MV-4-11 (cell line): ENCODE results near the gene RPS10.
"Not testable (repeated sequence)": the region's sequence is repeated elsewhere in the genome, so short reads cannot be mapped to it uniquely, and the experiment has no call there.

Experiments used
- DNase-seq: peaks from one replicate; lab custom pipeline; 2025; lab: John Stamatoyannopoulos, UW

The RPS10 gene

DNA sequence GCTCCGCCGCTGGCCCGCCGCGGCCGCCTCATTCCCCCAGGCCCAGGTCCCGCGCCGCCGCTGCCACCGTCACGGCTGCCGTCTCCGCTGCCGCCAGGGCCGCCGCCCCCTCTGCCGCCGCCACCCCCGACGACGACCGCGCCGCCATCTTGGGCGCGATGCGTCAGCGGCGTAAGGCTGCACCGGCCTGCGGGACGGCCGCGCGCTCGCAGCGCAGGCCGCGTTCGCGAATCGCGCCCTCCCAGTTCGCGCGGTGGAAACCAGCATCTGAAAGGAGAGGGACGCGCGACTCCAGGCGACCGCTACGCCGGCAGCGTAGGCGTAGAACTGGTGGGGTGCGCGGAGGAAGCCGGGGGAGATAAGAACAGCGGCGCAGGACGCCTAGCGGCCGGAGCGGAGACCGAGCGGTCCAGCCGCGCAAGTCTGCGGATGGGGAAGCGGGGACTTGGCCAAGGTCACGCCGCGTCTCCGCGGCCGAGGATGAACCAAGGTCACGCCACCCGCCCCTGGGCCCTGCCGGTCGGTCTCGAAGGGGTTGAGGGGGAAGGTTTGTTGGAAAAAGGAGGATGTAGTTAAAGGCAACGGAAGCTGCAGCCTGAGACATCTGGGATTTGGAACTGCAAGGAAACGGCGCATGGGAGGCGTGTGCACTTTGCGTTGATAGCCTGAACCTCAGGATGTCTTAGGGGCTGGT, 33.2 kb downstream of the RPS10 start, which contains the start of gene NUDT3:
Gene NUDT3 (minus strand): TSS at position 173 of the 694 bp plus-strand sequence. CDS start 307 bp downstream, outside the sequence.
- peak; percentile 93 for DNase-seq

GRCh38 chr6:34391786-34392496, 33.9 kb downstream of the RPS10 start:
- DNase-seq: peak; percentile 31

DNA sequence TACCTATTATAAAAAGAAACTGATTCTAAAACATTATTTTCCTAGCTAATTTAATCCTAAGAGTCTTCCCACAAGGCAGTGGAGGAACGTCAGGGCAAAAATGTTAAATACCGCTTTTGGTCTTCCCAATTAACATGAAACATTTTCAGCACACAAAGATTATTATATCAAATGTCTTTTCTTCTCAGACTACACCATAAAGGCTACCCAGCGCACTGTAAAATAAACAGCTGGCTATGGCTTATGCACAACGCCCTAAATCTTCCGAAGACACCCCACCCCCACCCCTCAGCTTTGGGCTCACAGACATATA, 34.4 kb downstream of the RPS10 start:
- no peak for DNase-seq

DNA sequence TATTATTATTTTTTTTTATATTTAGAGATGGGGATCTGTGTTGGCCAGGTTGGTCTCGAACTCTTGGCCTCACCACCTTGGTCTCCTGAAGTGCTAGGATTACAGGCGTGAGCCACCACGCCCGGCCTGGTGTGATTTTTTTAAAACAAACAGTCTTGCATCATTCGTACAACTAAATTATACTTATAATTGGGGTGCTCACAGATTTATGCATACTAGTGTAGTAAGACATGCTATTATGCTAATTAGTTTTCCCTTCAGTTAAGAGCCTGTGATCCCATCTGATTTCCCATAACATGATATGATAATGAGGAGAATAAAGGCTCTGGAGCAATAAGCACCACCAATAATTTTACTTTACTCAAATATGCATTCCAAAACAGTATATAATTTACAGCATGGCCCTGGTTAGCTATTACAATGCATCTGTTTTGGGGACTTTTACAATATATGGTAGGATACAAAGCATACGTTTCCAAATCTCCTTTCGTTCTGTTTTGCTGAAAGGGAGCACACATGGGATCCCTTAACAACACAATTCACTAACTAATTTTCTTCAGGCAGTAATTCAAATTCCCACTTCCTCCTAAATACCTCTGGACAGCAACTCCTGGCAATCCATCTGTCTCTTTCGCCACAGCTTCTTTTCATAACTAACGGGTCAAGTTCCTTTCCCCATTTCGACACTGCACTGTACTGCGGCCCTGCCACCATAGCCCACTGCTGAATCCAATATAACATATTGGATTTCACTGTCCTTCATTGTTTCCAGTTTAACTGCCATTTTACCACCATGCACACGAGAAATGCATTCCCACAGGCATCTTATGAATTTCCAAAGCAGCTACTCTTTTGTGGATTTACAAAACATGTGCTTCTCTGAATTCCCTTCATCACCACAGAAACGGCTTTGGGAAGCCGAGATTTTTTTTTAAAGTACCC, 35.1 kb downstream of the RPS10 start:
- DNase-seq: peak; percentile 90

DNA sequence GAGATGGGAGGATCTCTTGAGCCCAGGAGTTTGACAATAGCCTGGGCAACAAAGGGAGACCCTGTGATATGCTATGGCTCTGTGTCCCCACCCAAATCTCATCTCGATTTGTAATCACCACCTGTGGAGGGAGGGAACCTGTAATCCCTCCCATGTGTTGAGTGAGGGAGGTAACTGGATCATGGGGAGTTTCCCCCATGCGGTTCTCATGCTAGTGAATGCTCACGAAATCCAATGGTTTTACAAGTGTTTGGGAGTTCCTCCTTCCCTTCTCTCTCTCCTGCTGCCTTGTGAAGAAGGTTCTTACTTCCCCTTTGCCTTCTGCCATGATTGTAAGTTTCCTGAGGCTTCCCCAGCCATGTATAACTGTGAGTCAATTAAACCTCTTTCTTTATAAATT, 36.8 kb downstream of the RPS10 start:
- DNase-seq: peak; percentile 52

DNA sequence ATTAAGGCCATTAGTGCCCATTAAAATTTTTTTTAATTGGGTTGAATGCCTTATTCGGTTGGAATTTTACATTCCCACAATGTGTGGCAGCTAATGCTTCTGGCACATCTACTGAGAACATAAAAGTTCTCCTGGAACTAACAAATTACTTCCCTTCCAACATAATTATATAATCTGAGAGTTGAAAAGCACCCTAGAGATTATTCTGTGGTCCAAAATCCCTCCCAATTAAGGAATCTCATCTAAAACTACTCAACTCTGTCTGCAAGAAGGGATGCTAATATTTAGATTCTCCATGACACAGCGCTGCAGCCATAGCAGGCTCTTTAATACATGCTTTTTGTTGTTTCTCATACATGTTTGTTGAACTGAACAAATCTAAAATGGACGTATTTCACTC, 37.4 kb downstream of the RPS10 start:
- DNase-seq: no peak

DNA sequence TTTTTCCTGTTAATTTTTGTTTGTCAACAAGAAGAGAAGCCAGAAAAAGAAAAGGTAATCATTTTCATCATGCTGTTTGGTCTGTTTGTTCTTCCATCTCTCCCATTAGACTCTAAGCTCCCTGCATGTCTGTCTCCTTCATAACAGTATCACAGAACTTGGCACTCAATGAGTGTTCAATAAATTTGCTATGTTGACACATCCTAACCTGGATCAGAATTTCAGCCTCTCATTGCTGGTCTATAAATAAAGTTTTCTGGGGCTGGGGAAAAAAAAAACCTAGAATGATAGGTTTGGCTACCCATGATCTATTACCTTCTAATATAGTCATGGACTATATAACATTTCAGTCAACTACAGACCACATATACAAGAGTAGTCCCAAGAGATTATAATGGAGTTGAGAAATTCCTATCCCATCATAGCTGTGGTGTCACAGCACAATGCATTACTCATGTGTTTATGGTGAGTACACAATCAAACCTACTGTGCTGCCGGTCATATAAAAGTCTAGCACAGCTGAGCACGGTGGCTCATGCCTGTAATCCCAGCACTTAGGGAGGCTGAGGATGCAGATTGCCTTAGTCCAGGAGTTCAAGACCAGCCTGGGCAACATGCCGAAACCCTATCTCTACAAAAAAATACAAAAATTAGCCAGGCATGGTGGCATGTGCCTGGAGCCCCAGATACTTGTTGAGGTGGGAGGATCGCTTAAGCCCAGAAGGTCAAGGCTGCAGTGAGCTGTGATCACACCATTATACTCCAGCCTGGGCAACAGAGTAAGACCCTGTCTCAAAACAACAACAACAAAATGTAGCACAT, 39.3 kb downstream of the RPS10 start:
- peak; percentile 76 for DNase-seq

GRCh38 chr6:34385793-34386195, 40.1 kb downstream of the RPS10 start:
- no peak for DNase-seq

DNA sequence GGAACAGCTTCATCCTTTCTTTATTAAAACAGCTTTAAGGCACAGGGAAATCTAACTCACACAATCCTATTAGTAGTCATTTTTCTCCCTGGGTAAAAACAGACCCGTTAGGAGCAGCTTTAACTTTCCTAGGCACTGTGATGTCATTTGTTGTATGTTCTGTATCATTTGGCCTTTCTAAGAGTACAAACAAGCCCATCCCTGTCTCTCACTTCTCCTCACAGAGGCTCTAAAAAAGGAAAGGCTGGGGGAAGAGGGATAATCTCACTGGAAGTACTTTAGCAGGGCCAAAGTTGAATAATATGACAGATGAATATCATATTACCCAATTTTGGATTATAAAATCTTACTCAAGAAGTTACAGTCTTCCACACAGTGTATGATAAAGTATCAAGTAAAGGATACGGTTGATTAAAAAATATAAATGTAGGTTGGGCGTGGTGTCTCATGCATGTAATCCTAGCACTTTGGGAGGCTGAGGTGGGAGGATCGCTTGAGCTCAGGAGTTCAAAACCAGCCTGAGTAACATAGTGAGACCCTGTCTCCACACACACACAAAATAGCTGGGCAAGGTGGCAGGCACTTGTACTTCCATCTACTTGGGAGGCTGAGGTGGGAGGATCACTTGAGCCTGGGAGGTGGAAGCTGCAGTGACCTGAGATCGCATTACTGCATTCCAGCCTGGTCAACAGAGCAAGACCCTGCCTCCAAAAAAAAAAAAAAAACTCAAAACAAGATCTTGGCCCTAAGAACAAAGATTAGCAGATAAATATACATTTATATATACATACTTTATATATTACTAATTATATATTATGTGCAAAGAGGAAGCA, 41.3 kb downstream of the RPS10 start:
- no peak for DNase-seq

GRCh38 chr6:34383656-34384320, 42.1 kb downstream of the RPS10 start:
- no peak for DNase-seq

- DNase-seq: no peak
These were observed 42.7 kb downstream of the RPS10 start for GRCh38 chr6:34383161-34383631.

- no peak for DNase-seq
These were observed 44.8 kb downstream of the RPS10 start for GRCh38 chr6:34381081-34381480.

DNA sequence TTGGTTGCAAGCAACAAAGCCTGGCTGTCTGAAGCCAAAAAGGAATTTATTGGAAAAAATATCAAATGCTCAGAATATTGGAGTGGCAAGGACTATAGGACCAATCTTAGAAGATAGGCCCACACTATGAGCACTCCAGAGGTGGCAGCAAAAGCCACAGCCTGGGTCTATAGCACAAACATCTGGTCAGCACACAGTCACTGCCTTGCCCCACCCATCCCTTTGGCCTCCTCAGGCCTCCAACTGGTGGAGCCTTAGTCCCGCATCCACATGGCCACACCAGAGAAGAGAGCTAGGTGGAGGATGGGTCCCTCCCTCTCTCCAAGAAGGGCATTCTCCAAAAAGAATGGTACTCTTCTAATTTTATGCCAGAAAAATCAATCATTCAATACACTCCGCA, 47.4 kb downstream of the RPS10 start:
- DNase-seq: no peak

GRCh38 chr6:34377984-34378383, 47.9 kb downstream of the RPS10 start:
- no peak for DNase-seq

GRCh38 chr6:34377571-34377970, 48.3 kb downstream of the RPS10 start:
- DNase-seq: not testable (repeated sequence)

DNA sequence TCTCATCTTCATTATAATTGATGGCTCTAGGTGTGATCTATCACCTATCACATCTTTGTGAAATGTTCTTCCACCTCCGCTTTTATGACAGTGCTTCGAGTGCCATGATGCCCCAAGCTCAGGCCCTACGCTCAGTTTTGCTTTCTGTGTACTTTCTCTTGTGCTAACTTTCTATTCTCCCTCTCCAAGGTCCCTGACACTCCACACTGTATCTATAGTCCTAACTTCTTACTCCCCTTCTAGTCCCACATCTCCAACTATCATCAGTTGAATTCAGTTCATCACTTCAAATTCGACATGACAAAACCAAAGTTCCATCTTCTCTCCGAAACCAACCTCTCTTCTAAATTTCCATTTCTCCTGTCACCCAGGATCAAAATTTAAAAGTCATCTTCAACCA, 50.0 kb downstream of the RPS10 start:
- DNase-seq: no peak

DNA sequence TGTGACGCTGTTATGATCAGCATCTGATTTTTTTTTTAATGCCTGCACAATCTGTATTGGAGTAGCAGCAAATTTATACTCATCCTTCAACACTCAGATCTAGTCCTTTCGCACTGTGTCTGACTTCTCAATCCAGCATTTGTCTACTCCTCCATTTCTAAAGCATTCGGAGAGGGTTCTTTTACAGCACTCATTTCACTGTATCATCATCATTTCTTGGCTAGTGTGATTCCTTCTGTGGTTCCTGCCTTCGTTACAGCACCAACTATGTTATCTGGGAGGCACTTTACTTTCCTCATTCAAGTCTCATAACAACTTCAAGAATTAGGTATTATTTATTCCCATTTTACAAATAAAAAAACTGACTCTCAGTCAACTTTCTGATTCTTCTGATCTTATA, 51.4 kb downstream of the RPS10 start:
- DNase-seq: no peak

DNA sequence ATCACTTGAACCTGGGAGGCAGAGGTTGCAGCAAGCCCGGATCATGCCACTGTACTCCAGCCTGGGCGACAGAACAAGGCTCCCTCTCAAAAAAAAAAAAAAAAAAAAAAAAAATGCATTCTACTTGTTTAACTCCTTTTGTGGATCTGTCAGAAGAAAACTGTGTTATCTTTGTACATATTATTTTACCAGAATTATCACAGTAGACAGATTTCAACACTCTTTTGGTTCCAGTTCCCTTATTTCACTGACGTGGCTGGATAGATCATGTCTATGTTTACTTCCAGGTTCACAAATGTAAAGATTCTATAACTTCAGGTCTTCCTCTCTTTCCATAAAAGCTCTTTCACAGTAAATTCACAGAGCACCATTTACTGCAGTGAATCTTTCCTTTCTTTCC, 51.8 kb downstream of the RPS10 start:
- peak; percentile 89 for DNase-seq

- no peak for DNase-seq
These were observed 52.4 kb downstream of the RPS10 start for GRCh38 chr6:34373511-34373910.

- not testable (repeated sequence) for DNase-seq
These were observed 54.0 kb downstream of the RPS10 start for GRCh38 chr6:34371865-34372264.
